ENCODE results near the gene BID.
A peak's percentile ranks its signal among the peaks of the same experiment; 100 is the strongest.

Gene BID

DNA sequence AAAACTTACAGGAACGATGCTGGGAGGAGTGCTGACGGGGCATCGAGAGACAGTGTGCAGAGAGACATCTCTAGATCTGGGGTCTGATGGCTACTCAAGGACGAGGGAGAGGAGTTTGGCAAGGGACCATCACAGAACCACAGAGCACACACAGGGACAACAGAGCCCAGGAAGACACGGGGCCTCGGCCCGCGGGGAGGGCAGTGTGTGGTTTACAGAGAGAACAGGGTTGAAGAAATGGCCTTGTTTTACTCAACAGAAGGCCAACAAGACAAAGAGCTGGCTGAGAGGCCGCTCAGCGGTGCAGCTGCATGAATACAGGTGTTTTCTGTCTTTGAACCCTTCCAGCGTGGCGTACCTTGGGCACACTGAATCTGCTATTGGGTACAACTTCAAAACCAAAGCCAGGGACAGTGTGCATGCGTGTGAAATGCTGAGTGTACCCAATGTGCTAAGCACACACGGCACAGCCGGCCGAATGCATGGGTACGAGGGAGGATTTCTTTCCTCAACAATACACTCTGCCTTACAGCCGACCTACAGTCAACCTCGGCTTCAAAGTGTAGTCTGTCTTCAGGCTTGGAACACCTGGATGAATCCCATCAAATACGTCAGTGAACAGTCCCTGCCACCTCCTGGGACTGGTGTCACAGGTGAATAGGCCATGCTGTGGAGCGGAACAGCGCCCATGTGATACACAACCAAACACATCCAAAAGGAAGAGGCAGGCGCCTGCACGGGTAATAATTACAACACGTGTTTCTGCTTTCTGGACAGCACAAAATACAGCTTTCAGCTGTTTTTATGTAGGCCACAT, 20.7 kb upstream of the BID start:
- TF ChIP-seq GATA1 (IDR thresholded peaks at IDR 0.05; ENCODE audit: low read depth, low read length) = no peak
- DNase-seq = no peak

DNA sequence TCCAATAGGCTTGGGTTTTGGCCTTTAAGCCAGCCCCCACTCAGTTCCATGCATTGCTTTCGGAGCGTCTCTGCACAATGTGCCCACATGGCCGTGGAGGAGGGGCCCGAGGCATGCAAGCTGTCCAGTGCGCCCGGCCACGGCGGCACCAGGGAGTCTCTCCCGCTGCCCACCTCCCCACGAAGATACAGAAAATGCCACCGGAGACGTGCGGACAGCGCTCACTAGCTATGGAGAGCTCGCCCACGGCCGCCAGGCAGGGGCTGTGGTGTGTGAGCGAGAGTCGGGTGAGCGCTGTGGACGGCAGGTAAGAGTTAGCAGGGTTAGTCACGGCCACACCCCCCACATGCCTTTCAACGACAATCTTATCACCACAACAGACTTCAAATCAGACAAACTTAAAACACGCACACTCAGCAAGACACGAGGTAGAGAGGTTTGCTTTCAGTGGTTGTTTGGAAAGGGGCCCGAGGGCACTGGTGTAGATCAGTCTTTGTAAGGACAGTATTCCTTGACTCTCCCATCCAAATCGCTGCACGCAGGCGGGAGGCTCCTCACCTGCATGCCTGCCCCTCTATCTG, 18.7 kb upstream of the BID start:
- TF ChIP-seq POLR2A (IDR thresholded peaks at IDR 0.05; ENCODE audit: low read length) (no peak), GATA1 (IDR thresholded peaks at IDR 0.05; ENCODE audit: low read depth, low read length) (no peak)

DNA sequence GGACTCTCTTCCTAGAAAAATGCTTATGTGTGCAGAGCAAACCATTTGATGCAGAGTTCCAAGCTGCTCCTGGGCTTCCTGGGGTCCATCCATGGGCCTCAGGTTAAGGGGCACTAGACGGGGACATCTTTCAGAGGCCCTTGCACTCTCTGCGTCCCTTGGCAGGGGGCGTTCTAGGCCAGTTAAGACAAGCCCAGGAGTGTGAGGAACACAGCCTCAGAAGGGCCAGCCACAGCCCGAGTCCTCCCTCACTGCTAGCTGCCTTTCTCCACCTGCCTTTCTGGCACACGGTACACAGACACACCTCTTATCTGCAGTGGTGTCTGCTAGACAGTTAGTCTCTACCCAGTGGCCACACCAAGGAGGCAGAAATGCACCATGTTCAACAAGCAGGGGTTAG, 18.0 kb upstream of the BID start:
- TF ChIP-seq POLR2A (IDR thresholded peaks at IDR 0.05; ENCODE audit: low read length) (no peak), GATA1 (IDR thresholded peaks at IDR 0.05; ENCODE audit: low read depth, low read length) (no peak)
- peak; percentile 15 to 33 for DNase-seq

More for the DNA sequence above, 18.7 kb upstream of the BID start:
- peak in 1 of 2 experiments; percentile 13 for DNase-seq

DNA sequence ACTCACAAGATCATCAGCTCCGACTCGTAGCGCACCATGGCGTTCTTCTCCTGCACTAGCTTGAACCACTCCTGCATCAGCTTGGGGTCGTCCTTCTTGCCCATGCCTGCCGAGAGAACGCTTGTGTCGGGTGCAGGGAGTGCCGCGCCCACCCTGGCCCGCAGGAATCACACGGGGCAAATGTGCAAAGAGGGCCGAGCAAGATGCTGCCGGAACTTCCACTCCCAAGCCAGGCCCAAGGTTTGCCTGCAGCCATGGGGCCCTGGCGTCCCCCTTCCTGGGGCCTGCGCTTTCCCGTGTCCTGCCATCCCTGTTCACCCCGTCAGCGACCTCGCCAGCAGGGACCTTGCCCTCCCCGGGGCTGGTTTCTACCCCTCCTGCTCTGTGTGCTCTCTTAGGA, 16.9 kb upstream of the BID start:
- DNase-seq = no peak

DNA sequence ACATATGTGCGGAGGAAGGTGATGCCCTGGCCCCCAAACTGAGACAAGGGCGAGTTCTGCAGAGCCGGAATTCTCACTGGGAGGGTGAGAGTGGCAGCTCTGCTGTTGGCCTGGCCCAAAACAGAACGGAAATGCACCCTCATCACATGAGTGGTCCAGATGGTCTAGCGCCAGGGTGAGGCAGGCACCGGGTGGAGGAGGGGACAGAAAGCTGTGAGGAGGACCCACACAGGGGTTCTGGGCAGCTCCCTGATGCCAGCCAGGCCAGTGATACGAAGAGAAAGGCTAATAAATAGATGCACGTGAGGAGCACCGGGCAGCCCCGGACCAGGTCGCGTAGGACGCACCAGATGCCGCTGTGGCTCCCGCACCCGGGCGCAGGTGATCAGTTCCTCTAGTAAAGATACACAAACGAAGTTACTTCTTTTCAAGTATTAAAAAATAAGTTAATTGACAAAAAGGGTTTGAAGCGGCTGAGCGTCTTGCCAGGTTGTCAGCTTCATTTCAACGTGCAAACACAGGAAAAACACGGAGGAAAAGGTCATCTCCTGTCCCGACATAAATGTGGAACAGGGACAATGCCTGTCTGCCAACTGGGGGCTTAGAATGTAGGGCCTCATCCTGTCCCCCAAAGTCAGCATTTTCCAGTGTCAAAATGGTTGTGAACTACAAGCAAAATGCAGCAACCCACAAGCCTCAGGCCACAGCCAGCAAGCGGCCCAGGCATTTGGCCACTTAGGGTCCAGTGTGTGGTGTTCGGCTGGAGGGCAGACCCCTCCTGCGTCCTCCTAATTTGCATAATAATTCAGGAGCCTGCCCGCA, 15.3 kb upstream of the BID start:
- DNase-seq = no peak
- TF ChIP-seq GATA1 (IDR thresholded peaks at IDR 0.05; ENCODE audit: low read depth, low read length) (no peak), POLR2A (IDR thresholded peaks at IDR 0.05; ENCODE audit: low read length) (no peak)

More for the DNA sequence above, 16.9 kb upstream of the BID start:
- no peak for TF ChIP-seq GATA1 (IDR thresholded peaks at IDR 0.05; ENCODE audit: low read depth, low read length)
- no peak for TF ChIP-seq POLR2A (IDR thresholded peaks at IDR 0.05; ENCODE audit: low read length)

DNA sequence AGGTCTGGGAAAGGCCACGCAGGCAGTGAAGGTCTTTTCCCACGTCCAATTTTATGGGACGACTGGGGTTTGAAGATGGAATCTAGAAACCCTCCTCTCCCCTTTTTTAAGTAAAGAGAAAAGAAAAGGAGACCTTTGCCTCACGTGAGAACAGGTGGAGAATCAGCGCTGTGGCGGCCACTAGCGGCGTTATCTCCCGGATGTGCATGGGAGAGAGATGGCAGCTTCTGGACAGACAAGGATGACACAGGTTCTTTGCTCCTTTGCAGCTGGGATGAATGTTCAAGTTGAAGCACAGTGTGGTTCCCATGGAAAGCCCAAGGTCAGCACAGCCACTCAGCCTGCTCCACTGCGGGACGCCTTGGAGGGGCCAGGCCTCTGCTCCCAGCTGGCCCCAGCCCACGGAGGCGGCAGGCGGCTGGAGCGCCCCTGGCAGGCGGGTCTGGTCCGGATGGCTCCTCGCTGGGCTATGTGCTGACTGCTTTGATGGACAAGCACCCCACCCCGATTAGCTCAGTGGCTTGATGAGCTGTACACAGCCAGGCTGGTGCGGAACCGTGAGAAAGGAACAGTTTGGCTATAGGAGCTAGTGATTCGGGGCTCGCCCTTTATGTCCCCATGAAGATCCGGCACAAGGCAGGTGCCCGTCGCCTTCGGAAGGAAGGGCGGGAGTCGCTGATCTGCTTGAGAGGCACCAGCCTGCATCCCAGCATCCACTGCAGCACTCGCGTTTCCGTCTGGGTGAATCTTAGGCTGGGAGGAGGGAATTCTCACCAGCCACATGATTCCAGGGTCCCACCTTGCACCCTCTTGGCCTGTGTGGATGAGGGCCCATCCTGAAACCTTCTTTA, 14.5 kb upstream of the BID start:
- TF ChIP-seq GATA1 (IDR thresholded peaks at IDR 0.05; ENCODE audit: low read depth, low read length) = no peak
- no peak for TF ChIP-seq POLR2A (IDR thresholded peaks at IDR 0.05; ENCODE audit: low read length)
- DNase-seq = no peak

DNA sequence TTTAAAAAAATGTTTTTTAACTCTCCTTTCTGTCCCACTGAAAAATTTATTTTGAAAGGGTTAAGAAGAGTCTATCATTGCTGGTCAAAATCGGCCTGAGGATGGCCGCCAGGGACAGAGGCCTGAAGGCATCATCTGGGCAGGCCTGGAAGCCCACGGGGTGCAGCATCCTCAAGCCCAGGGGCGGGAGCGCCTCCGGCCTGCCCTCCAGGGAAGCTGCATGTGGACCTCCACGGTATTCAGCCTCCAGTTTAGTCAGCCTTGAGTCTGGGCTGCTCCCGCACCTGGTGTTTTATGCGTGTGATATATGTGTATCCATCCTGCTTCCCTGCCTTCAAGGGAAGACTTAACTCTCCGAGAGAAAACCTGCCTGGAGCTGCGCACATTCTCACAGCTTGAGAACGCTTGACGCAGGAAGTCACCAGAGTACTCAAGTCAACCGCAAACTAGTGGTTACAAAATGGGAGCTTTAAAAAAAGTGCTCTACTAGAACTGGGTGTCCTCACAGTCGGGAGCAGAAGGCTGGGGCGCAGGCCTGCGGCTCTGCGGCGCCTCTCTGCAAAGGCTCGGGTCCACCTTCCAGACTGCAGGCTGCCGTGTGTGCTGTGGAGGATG, 13.6 kb upstream of the BID start:
- DNase-seq = no peak
- no peak for TF ChIP-seq GATA1 (IDR thresholded peaks at IDR 0.05; ENCODE audit: low read depth, low read length)
- no peak for TF ChIP-seq POLR2A (IDR thresholded peaks at IDR 0.05; ENCODE audit: low read length)

DNA sequence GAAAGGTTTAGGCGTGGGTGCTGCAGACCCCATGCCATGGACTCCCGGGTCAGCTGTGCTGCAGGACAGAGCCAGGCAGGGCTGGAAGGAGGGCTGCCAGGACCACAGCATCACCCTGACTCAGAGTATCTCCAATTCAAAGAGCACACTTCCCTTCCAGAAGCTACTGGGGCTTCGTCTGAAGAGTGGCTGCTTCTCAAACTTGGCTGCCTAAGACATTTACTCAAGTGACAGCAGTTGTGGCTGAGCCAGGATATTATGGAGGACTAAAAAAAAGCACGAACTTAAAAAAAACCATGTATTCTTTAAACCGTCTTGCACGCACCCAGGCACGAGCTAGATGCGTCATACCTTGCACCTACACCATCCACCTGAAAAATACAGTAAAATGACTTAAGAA, 13.0 kb upstream of the BID start:
- TF ChIP-seq POLR2A (IDR thresholded peaks at IDR 0.05; ENCODE audit: low read length) (no peak), GATA1 (IDR thresholded peaks at IDR 0.05; ENCODE audit: low read depth, low read length) (no peak)
- DNase-seq = no peak

DNA sequence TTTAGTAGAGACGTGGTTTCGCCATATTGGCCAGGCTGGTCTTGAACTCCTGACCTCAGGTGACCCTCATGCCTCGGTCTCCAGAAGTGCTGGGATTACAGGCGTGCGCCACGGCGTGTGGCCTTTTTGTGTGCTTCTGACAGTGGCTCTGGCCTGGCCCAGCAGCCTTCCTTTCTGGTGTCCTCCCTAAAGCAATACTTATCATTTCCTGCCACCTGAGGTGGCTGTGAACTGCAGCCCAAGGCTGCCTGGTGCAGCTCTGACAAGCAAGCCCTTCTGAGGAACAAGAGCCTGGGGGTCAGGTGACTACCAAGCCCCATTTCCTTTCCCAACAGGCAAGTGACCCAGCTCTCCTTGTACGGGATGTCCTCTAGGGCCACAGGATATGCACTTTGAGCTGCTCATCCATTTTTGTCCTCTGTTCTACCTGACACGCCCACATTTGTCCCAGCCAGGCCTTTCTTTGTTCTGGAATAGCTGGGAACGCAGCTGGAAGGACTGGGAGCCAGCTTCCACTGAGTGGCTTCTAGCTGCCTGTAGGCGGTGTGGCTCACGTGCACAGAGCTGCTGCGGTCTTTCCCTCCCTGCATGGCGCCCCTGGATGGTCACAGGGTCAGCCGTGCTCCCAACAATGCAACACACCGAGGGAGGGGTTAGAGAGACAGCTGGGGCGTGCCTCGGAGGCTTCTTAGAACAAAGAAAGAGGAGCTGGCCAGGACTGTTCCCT, 12.3 kb upstream of the BID start:
- TF ChIP-seq GATA1 (IDR thresholded peaks at IDR 0.05; ENCODE audit: low read depth, low read length) = no peak
- no peak for TF ChIP-seq POLR2A (IDR thresholded peaks at IDR 0.05; ENCODE audit: low read length)
- DNase-seq = peak; percentile 70 to 89

DNA sequence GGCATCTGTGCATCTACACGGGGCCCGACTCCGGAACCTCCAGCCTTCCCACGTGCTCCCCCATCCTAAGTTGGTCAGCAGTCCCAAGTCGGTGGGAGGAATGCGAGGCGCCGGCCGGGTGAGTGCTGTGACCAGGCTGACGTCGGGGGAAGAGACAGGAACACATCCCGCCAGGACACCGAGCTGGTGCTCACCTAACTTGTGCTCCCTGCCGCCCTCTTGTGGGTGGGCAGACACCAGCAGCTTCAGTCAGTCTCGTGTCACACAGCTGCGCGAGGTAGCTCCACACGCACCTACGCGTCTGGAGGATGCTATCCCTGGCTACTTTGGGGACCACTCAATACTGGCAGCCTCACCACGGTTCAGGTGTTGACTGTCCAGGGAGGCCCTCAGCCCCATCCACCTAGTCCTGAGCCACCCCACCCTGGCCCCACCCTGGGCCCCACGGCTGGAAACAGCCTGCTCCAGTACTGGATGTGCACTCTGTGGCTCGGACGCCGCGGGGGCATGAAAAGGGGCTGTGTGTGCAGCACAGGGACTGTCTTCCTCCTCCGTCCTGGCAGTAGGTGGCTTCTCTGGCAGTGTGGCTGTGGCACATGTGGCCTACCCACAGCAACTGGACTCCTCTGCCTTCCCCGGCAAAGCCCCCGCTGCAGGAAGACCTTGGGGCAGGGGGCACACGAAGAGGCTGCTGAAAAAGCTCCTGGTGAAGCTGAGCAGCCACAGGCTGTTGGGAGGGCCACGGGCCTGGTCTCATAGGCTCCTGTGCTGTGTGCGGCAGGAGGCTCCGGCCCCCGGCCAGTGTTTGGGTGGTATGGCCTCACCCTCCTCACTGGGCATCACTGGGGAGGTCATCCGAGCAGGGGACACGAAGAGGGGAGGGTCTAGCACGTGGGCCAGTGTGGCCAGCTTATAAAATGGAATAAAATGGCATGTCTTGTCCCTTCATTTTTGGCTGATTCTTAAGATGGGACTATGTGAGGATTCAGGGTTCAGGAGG, 11.2 kb upstream of the BID start:
- peak; percentile 69 to 78 for DNase-seq
- TF ChIP-seq POLR2A (IDR thresholded peaks at IDR 0.05; ENCODE audit: low read length) = no peak
- TF ChIP-seq GATA1 (IDR thresholded peaks at IDR 0.05; ENCODE audit: low read depth, low read length) = no peak

DNA sequence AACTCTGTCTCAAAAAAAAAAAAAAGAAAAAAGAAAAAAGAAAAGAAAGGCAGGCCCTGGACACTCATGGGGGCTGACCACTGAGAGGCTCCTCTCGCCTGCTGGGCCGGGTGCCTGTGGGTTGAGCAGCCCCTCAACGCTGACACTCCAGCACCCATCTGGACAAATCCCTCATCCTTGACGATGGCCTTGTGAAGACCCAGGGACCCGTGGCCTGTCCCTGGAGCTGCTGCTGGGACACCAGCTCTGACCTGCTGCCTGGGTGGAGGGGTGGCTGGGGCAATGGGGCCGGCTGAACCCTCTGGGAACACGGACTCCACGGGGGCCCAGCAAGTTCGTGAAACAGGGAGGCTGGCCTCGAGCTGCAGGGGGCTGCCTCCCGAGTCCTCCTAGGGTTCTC, 10.5 kb upstream of the BID start:
- DNase-seq = no peak
- TF ChIP-seq POLR2A (IDR thresholded peaks at IDR 0.05; ENCODE audit: low read length) = no peak
- no peak for TF ChIP-seq GATA1 (IDR thresholded peaks at IDR 0.05; ENCODE audit: low read depth, low read length)
